ENCODE measurements around the gene CDC14A.

DNA sequence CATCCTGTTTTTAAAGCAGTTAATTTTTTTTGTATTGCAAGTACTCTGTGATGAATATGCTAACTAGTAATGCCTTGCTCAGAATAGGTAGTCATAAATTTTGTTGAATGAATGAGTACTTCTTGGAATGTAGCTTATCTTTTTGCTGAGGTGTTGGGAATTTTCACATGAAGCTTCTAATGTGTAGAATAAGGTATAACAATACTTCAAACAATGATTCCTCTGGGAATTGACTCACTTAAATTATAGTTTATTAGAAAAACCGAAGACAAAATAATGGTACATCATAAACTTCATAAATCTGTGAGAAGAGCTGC is 13.9 kb downstream of the CDC14A start:
- TF ChIP-seq, protein P1, sequence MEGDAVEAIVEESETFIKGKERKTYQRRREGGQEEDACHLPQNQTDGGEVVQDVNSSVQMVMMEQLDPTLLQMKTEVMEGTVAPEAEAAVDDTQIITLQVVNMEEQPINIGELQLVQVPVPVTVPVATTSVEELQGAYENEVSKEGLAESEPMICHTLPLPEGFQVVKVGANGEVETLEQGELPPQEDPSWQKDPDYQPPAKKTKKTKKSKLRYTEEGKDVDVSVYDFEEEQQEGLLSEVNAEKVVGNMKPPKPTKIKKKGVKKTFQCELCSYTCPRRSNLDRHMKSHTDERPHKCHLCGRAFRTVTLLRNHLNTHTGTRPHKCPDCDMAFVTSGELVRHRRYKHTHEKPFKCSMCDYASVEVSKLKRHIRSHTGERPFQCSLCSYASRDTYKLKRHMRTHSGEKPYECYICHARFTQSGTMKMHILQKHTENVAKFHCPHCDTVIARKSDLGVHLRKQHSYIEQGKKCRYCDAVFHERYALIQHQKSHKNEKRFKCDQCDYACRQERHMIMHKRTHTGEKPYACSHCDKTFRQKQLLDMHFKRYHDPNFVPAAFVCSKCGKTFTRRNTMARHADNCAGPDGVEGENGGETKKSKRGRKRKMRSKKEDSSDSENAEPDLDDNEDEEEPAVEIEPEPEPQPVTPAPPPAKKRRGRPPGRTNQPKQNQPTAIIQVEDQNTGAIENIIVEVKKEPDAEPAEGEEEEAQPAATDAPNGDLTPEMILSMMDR (IDR thresholded peaks at IDR 0.05), result no peak
- TF ChIP-seq POLR2A (IDR thresholded peaks at IDR 0.05), result no peak

Data from uterus (tissue), 2 donors.